Mucosa of descending colon (tissue), 3 donors: ENCODE measurements around the gene POLR2M. TPM values are rescaled to one million over a fixed set of nuclear protein-coding genes. Genes with fewer than 3 reads are reported as not detected.

Source experiments
- ATAC-seq: fragments of 200-7000 bp; cut with Tn5 transposase; one replicate; pipeline ENCODE4 v1.9.1; 2020; ENCODE audit warnings: mild to moderate bottlenecking, moderate library complexity
- DNase-seq, 3 donors: peaks; one replicate each; pipeline ENCODE4 v3.0.0-alpha.2; 2020
- H3K36me3 ChIP-seq: fragments of 200-600 bp; one replicate; pipeline ENCODE4 v1.8.0; 2021; ENCODE audit warnings: low read depth, mild to moderate bottlenecking
- H3K4me1 ChIP-seq: fragments of 200-600 bp; one replicate; pipeline ENCODE4 v1.8.0; 2021; ENCODE audit warnings: low read depth, mild to moderate bottlenecking
- H3K4me3 ChIP-seq: fragments of 200-600 bp; one replicate; pipeline ENCODE4 v1.8.0; 2021; ENCODE audit warnings: mild to moderate bottlenecking
- H3K9me3 ChIP-seq: fragments of 200-600 bp; one replicate; pipeline ENCODE4 v1.8.0; 2021; ENCODE audit warnings: mild to moderate bottlenecking
- intact Hi-C, 2 donors: fragments of 100-400 bp; cut with DNase I in 1 of 2; cut with micrococcal nuclease in 1 of 2; formaldehyde crosslinking; loops; one replicate each; pipeline versions ENCODE4 v1.11.0 to v1.11.1; 2022; cut with DNase I, micrococcal nuclease
- total RNA-seq, 3 donors: library from RNA; stranded (reverse); fragmentation: NEBNext Ultra II Directional in 2 of 3; extraction: Animal tissue kit (Norgen Biotek cat#: 25700) in 2 of 3; gene quantifications; one replicate each; pipeline versions ENCODE4 v1.2.1 to v1.2.4, GENCODE V29; 2021 to 2023
- TF ChIP-seq, protein P1 (sequence below): fragments of 200-600 bp; IDR thresholded peaks from one replicate; pipeline ENCODE4 v1.8.0; 2022; ENCODE audit warnings: antibody characterized with exemption, mild to moderate bottlenecking
- donor health status: DM: no; HTN: no; CAD: no; lungs with moderate emphysema.
- donor health status: DM: no; HTN: no; CAD: no.
- donor health status: DM: no; HTN: yes; CAD: no.

POLR2M gene
- total RNA-seq, 3 donors from 2014 or later = 40.4 to 82.8 (median 53.3) TPM

GRCh38 chr15:57675481-57676181 is 30.9 kb upstream of the POLR2M start:
- intact Hi-C loops = no loop called here
- Histone ChIP-seq H3K4me1 (no peaks in the 10 kb centered on the region), H3K4me3 (no peak overlapping the region), H3K36me3 (no peaks in the 10 kb centered on the region), H3K9me3 (no peaks in the 10 kb centered on the region)
- ATAC-seq (peak; percentile 42), DNase-seq (no peak)
- TF ChIP-seq, protein P1, sequence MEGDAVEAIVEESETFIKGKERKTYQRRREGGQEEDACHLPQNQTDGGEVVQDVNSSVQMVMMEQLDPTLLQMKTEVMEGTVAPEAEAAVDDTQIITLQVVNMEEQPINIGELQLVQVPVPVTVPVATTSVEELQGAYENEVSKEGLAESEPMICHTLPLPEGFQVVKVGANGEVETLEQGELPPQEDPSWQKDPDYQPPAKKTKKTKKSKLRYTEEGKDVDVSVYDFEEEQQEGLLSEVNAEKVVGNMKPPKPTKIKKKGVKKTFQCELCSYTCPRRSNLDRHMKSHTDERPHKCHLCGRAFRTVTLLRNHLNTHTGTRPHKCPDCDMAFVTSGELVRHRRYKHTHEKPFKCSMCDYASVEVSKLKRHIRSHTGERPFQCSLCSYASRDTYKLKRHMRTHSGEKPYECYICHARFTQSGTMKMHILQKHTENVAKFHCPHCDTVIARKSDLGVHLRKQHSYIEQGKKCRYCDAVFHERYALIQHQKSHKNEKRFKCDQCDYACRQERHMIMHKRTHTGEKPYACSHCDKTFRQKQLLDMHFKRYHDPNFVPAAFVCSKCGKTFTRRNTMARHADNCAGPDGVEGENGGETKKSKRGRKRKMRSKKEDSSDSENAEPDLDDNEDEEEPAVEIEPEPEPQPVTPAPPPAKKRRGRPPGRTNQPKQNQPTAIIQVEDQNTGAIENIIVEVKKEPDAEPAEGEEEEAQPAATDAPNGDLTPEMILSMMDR = no peak

- no peak for ATAC-seq
- intact Hi-C loops = no loop called here
- DNase-seq = no peak
- TF ChIP-seq, protein P1 = no peak
- Histone ChIP-seq H3K4me1 (no peaks in the 10 kb centered on the region), H3K4me3 (no peak overlapping the region), H3K36me3 (no peaks in the 10 kb centered on the region), H3K9me3 (no peaks in the 10 kb centered on the region)
Observed at GRCh38 chr15:57676585-57676984, 29.9 kb upstream of the POLR2M start.

DNA sequence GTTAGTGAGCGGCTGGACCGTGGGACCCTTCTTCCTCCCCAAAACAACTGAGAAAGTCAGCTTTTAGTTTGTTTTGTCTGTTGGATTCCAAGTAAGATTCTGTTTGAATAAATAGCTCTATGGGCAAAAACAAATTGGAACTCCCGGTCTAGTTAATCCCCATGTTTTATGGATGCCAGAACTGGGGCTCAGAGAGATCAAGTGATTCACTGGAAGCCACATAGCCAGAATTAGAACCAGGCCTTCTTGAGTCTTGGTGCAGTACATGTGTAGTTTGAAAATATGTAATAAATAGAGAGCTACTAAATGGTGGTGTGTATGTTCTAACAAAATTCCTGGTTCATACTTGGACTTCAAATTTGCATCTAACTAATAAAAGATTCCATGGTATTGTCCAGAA is 29.3 kb upstream of the POLR2M start:
- no peak for DNase-seq
- H3K4me3 ChIP-seq = no peak overlapping the region
- no peaks in the 10 kb centered on the region for H3K9me3 ChIP-seq
- H3K4me1 ChIP-seq = no peaks in the 10 kb centered on the region
- no peaks in the 10 kb centered on the region for H3K36me3 ChIP-seq
- intact Hi-C loops = no loop called here
- ATAC-seq = no peak
- TF ChIP-seq, protein P1 = no peak

DNA sequence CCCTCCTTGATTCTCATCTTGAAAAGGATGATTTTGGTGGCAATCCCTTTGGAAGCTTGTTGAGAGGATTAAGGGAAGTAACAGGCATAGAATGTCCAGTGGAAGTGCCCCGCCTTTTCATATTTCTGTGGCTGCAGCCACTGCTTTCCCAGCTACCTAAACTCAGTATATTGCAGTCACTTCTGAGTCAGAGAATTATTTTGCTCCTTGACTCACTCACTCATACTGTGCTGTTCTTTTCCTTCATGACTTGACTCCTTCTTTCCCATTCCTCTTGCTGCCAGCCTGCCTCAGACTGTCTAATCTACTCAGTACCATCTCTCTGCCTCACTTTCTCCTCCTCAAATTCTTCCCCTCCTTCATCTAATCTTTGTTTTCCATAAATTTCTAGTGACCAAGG is 26.5 kb upstream of the POLR2M start:
- intact Hi-C loops = no loop called here
- TF ChIP-seq, protein P1 = no peak
- DNase-seq (no peak), ATAC-seq (peak; percentile 76)
- H3K4me3 ChIP-seq = no peak overlapping the region
- H3K4me1 ChIP-seq = no peaks in the 10 kb centered on the region
- no peaks in the 10 kb centered on the region for H3K9me3 ChIP-seq
- no peaks in the 10 kb centered on the region for H3K36me3 ChIP-seq

DNA sequence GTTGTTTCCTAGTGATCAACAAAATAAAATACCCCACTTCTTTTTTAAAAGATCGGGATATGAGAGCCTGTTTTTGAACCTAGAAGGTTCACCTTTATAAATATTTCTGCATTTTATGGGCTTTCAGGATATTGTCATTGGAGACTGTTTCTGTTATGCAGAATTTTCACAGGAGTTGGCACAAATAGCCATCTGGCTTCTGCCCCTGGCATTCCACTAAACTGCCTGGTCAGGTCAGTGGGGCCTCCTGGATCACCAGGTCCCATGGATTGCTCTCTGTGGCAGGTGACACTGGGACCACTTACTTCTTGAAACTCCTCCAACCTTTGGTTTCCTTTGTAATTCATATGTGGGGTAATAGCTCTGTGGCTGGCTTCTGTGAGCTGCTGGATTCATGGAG is 25.5 kb upstream of the POLR2M start:
- Histone ChIP-seq H3K9me3 (no peaks in the 10 kb centered on the region), H3K36me3 (no peaks in the 10 kb centered on the region), H3K4me1 (no peaks in the 10 kb centered on the region), H3K4me3 (no peak overlapping the region)
- ATAC-seq (no peak), DNase-seq (no peak)
- TF ChIP-seq, protein P1 = no peak
- intact Hi-C loops = no loop called here

DNA sequence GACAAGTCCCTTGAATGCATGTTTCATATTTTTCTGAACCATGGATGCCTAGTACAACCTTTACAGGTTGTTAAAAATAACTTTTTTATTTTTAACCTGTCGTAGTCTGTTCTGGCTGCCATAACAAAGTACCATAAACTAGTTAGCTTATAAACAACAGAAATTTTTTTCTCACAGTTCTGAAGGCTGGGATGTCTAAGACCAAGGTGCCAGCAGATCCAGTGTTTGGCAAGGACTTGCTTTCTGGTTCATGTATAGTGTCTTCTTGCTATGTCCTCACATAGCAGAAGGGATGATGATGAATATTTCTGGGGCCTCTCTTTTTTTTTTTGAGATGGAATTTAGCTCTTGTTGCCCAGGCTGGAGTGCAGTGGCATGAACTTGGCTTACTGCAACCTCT is 23.0 kb upstream of the POLR2M start:
- intact Hi-C loops = no loop called here
- H3K36me3 ChIP-seq = no peaks in the 10 kb centered on the region
- ATAC-seq (no peak), DNase-seq (no peak)
- H3K4me3 ChIP-seq = no peak overlapping the region
- H3K4me1 ChIP-seq = no peaks in the 10 kb centered on the region
- H3K9me3 ChIP-seq = no peaks in the 10 kb centered on the region
- TF ChIP-seq, protein P1 = no peak
